ENCODE measurements around the gene ADAMTSL4.

DNA sequence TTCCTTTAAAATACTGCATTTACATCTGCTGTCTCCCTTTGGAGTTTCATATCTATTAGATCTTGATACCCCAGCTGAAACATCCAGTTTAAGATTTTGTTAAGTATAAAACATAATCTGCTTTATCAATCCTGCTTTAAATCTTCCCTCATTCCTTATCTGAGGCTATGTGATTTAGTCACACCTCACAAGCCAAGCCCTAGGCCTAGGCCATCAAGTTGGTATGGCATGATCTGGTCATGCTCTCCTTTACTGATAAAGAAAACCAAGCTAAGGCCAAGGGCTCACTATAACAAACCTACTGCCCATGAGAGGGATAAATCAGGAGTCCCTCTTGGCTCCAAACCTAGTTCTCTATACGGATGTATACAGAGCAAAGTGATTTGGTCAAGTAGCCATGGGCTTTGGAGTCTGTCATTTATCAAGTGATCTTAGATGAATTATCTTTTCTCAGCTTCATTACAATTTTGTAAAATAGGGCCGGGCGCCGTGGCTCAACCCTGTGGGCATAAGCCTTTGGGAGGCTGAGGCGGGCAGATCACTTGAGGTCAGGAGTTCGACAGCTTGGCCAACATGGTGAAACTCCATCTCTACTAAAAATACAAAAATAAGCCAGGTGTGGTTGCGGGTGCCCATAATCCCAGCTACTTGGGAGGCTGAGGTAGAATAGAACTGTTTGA lies 57.4 kb downstream of the ADAMTSL4 start:
- TF ChIP-seq, protein P1, sequence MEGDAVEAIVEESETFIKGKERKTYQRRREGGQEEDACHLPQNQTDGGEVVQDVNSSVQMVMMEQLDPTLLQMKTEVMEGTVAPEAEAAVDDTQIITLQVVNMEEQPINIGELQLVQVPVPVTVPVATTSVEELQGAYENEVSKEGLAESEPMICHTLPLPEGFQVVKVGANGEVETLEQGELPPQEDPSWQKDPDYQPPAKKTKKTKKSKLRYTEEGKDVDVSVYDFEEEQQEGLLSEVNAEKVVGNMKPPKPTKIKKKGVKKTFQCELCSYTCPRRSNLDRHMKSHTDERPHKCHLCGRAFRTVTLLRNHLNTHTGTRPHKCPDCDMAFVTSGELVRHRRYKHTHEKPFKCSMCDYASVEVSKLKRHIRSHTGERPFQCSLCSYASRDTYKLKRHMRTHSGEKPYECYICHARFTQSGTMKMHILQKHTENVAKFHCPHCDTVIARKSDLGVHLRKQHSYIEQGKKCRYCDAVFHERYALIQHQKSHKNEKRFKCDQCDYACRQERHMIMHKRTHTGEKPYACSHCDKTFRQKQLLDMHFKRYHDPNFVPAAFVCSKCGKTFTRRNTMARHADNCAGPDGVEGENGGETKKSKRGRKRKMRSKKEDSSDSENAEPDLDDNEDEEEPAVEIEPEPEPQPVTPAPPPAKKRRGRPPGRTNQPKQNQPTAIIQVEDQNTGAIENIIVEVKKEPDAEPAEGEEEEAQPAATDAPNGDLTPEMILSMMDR (IDR thresholded peaks at IDR 0.05; ENCODE audit: insufficient read depth, low read length, poor library complexity, severe bottlenecking), result no peak
- TF ChIP-seq EZH2phosphoT487 (conservative IDR thresholded peaks at IDR 0.05; ENCODE audit: low read length), result no peak
